Activated CD4-positive, alpha-beta T cell treated with anti-CD3 and anti-CD28 coated beads, Interleukin-2, amount 10 ng/mL, durations not matched to agents 24 days and 14 days (primary cell): ENCODE measurements around the gene DYNC2LI1. TPM values are rescaled to one million over a fixed set of nuclear protein-coding genes. Genes with fewer than 3 reads are reported as not detected.

ENCODE experiments used
- DNase-seq: peaks from one replicate; pipeline ENCODE4 v3.0.0; 2022
- H3K27ac Mint-ChIP-seq: one replicate; pipeline ENCODE4 v1.8.0; 2022; ENCODE audit warnings: mild to moderate bottlenecking, mixed read lengths
- H3K27me3 Mint-ChIP-seq: one replicate; pipeline ENCODE4 v1.8.0; 2022; ENCODE audit warnings: mixed read lengths
- H3K36me3 Mint-ChIP-seq: one replicate; pipeline ENCODE4 v1.8.0; 2022; ENCODE audit warnings: low read depth, mild to moderate bottlenecking, mixed read lengths
- H3K4me1 Mint-ChIP-seq: one replicate; pipeline ENCODE4 v1.8.0; 2021; ENCODE audit warnings: mixed read lengths
- H3K4me3 Mint-ChIP-seq: one replicate; pipeline ENCODE4 v1.8.0; 2022; ENCODE audit warnings: mild to moderate bottlenecking, moderate library complexity, mixed read lengths
- H3K9me3 Mint-ChIP-seq: one replicate; pipeline ENCODE4 v1.8.0; 2021; ENCODE audit warnings: mixed read lengths
- intact Hi-C: fragments of 100-400 bp; cut with micrococcal nuclease; formaldehyde crosslinking; loops from one replicate; pipeline ENCODE4 v1.15.1; 2023
- total RNA-seq: library from RNA; stranded (reverse); gene quantifications from 2 replicates; pipeline ENCODE4 v1.2.3, GENCODE V29; 2022

The DYNC2LI1 gene
- total RNA-seq, 1 donor from 2014 or later: 9.8 TPM

- no peak overlapping the region for H3K27ac Mint-ChIP-seq
- peaks cover 1% of the 10 kb centered on the region for H3K27me3 Mint-ChIP-seq
- H3K4me3 Mint-ChIP-seq: no peak overlapping the region
- no peaks in the 10 kb centered on the region for H3K9me3 Mint-ChIP-seq
- DNase-seq: no peak
- H3K4me1 Mint-ChIP-seq: no peaks in the 10 kb centered on the region
- no peaks in the 10 kb centered on the region for H3K36me3 Mint-ChIP-seq
- intact Hi-C loops: no loop called here
Measured at GRCh38 chr2:43812006-43812405, 38.2 kb downstream of the DYNC2LI1 start.

GRCh38 chr2:43812947-43813346 lies 39.1 kb downstream of the DYNC2LI1 start:
- no peak for DNase-seq
- Mint-ChIP-seq H3K36me3 (no peaks in the 10 kb centered on the region), H3K9me3 (no peaks in the 10 kb centered on the region), H3K27me3 (no peaks in the 10 kb centered on the region), H3K4me1 (no peaks in the 10 kb centered on the region), H3K27ac (no peak overlapping the region), H3K4me3 (no peak overlapping the region)
- intact Hi-C loops: no loop called here

GRCh38 chr2:43814711-43815110 lies 40.9 kb downstream of the DYNC2LI1 start:
- intact Hi-C loops: no loop called here
- no peak overlapping the region for H3K27ac Mint-ChIP-seq
- no peaks in the 10 kb centered on the region for H3K36me3 Mint-ChIP-seq
- no peaks in the 10 kb centered on the region for H3K9me3 Mint-ChIP-seq
- no peak for DNase-seq
- H3K4me1 Mint-ChIP-seq: no peaks in the 10 kb centered on the region
- no peak overlapping the region for H3K4me3 Mint-ChIP-seq
- H3K27me3 Mint-ChIP-seq: no peaks in the 10 kb centered on the region

- Mint-ChIP-seq H3K27me3 (peaks cover 16% of the 10 kb centered on the region), H3K4me1 (no peaks in the 10 kb centered on the region), H3K9me3 (no peaks in the 10 kb centered on the region), H3K4me3 (no peak overlapping the region), H3K36me3 (no peaks in the 10 kb centered on the region), H3K27ac (no peak overlapping the region)
- intact Hi-C loops: no loop called here
- no peak for DNase-seq
Measured at GRCh38 chr2:43818761-43819160, 44.9 kb downstream of the DYNC2LI1 start.

- Mint-ChIP-seq H3K4me3 (no peak overlapping the region), H3K36me3 (no peaks in the 10 kb centered on the region), H3K4me1 (no peaks in the 10 kb centered on the region), H3K27me3 (peaks cover 16% of the 10 kb centered on the region), H3K9me3 (no peaks in the 10 kb centered on the region), H3K27ac (no peak overlapping the region)
- DNase-seq: no peak
- intact Hi-C loops: no loop called here
Measured at GRCh38 chr2:43819491-43820163, 45.8 kb downstream of the DYNC2LI1 start.

- H3K4me3 Mint-ChIP-seq: no peak overlapping the region
- no peak for DNase-seq
- H3K9me3 Mint-ChIP-seq: no peaks in the 10 kb centered on the region
- intact Hi-C loops: no loop called here
- no peaks in the 10 kb centered on the region for H3K36me3 Mint-ChIP-seq
- H3K27ac Mint-ChIP-seq: no peak overlapping the region
- H3K27me3 Mint-ChIP-seq: peaks cover 18% of the 10 kb centered on the region
- no peaks in the 10 kb centered on the region for H3K4me1 Mint-ChIP-seq
Measured at GRCh38 chr2:43822839-43823238, 49.0 kb downstream of the DYNC2LI1 start.

GRCh38 chr2:43823751-43824150 lies 49.9 kb downstream of the DYNC2LI1 start:
- Mint-ChIP-seq H3K27me3 (peaks cover 18% of the 10 kb centered on the region), H3K27ac (no peak overlapping the region), H3K36me3 (no peaks in the 10 kb centered on the region), H3K4me1 (no peaks in the 10 kb centered on the region), H3K4me3 (no peak overlapping the region), H3K9me3 (no peaks in the 10 kb centered on the region)
- intact Hi-C loops: no loop called here
- DNase-seq: no peak

GRCh38 chr2:43824512-43824911 lies 50.7 kb downstream of the DYNC2LI1 start:
- Mint-ChIP-seq H3K27me3 (peaks cover 20% of the 10 kb centered on the region), H3K4me3 (no peak overlapping the region), H3K9me3 (no peaks in the 10 kb centered on the region), H3K36me3 (no peaks in the 10 kb centered on the region), H3K27ac (no peak overlapping the region), H3K4me1 (no peaks in the 10 kb centered on the region)
- DNase-seq: no peak
- intact Hi-C loops: no loop called here

- Mint-ChIP-seq H3K36me3 (no peaks in the 10 kb centered on the region), H3K4me3 (no peak overlapping the region), H3K9me3 (no peaks in the 10 kb centered on the region), H3K27ac (no peak overlapping the region), H3K27me3 (peaks cover 24% of the 10 kb centered on the region), H3K4me1 (no peaks in the 10 kb centered on the region)
- intact Hi-C loops: no loop called here
- DNase-seq: no peak
Measured at GRCh38 chr2:43824951-43825493, 51.2 kb downstream of the DYNC2LI1 start.

GRCh38 chr2:43825841-43826240 lies 52.0 kb downstream of the DYNC2LI1 start:
- H3K4me1 Mint-ChIP-seq: no peaks in the 10 kb centered on the region
- H3K9me3 Mint-ChIP-seq: no peaks in the 10 kb centered on the region
- no peak overlapping the region for H3K27ac Mint-ChIP-seq
- H3K36me3 Mint-ChIP-seq: no peaks in the 10 kb centered on the region
- no peak for DNase-seq
- peaks cover 32% of the 10 kb centered on the region for H3K27me3 Mint-ChIP-seq
- intact Hi-C loops: no loop called here
- H3K4me3 Mint-ChIP-seq: no peak overlapping the region

- H3K36me3 Mint-ChIP-seq: no peaks in the 10 kb centered on the region
- no peak overlapping the region for H3K27ac Mint-ChIP-seq
- H3K27me3 Mint-ChIP-seq: peaks cover 30% of the 10 kb centered on the region
- no peak overlapping the region for H3K4me3 Mint-ChIP-seq
- H3K9me3 Mint-ChIP-seq: no peaks in the 10 kb centered on the region
- H3K4me1 Mint-ChIP-seq: peaks cover 2% of the 10 kb centered on the region
- DNase-seq: no peak
- intact Hi-C loops: no loop called here
Measured at GRCh38 chr2:43826305-43827250, 52.7 kb downstream of the DYNC2LI1 start.

GRCh38 chr2:43831543-43832294 lies 57.9 kb downstream of the DYNC2LI1 start:
- Mint-ChIP-seq H3K27me3 (peaks cover 24% of the 10 kb centered on the region), H3K4me3 (no peak overlapping the region), H3K4me1 (peaks cover 2% of the 10 kb centered on the region), H3K9me3 (no peaks in the 10 kb centered on the region), H3K36me3 (no peaks in the 10 kb centered on the region), H3K27ac (no peak overlapping the region)
- intact Hi-C loops: no loop called here
- DNase-seq: no peak

GRCh38 chr2:43832457-43832856 lies 58.6 kb downstream of the DYNC2LI1 start:
- Mint-ChIP-seq H3K4me3 (no peak overlapping the region), H3K4me1 (peaks cover 2% of the 10 kb centered on the region), H3K9me3 (no peaks in the 10 kb centered on the region), H3K27ac (no peak overlapping the region), H3K27me3 (peaks cover 24% of the 10 kb centered on the region), H3K36me3 (no peaks in the 10 kb centered on the region)
- intact Hi-C loops: no loop called here
- no peak for DNase-seq

GRCh38 chr2:43837033-43837432 lies 63.2 kb downstream of the DYNC2LI1 start:
- intact Hi-C loops: no loop called here
- no peaks in the 10 kb centered on the region for H3K9me3 Mint-ChIP-seq
- H3K4me3 Mint-ChIP-seq: no peak overlapping the region

More at GRCh38 chr2:43837033-43837432, 63.2 kb downstream of the DYNC2LI1 start:
- H3K4me1 Mint-ChIP-seq: no peaks in the 10 kb centered on the region
- H3K27me3 Mint-ChIP-seq: peaks cover 6% of the 10 kb centered on the region
- no peak overlapping the region for H3K27ac Mint-ChIP-seq
- no peak for DNase-seq
- no peaks in the 10 kb centered on the region for H3K36me3 Mint-ChIP-seq
